ENCODE results near the gene TEDDM1. TPM values are rescaled to one million over a fixed set of nuclear protein-coding genes. Genes with fewer than 3 reads are reported as not detected.
A peak's percentile ranks its signal among the peaks of the same experiment; 100 is the strongest.
"Not testable (repeated sequence)": the region's sequence is repeated elsewhere in the genome, so short reads cannot be mapped to it uniquely, and the experiment has no call there.

The TEDDM1 gene
- total RNA-seq: not detected

- no peak within 1 kb of the TSS for H3K4me3 Mint-ChIP-seq
- no peaks in the 10 kb centered on the region for H3K36me3 Mint-ChIP-seq
- peaks cover 2% of the 10 kb centered on the region for H3K9me3 Mint-ChIP-seq
Observed at GRCh38 chr1:182400567-182400966, at the start of gene TEDDM1. Gene TEDDM1, minus strand, starts transcription at chr1:182400667. Its CDS starts 182 bp downstream, at chr1:182400485.

GRCh38 chr1:182450087-182450486, 49.6 kb upstream of the TEDDM1 start, which contains the start of gene RGSL1:
Gene RGSL1, plus strand, starts transcription at chr1:182450146. Its CDS starts 20 bp downstream, at chr1:182450166.
- Mint-ChIP-seq H3K36me3 (no peaks in the 10 kb centered on the region), H3K27me3 (peaks cover 4% of the 10 kb centered on the region), H3K4me3 (no peak within 1 kb of the TSS), H3K27ac (no peak within 1 kb of the TSS), H3K9me3 (no peaks in the 10 kb centered on the region), H3K4me1 (no peaks in the 10 kb centered on the region)
- no peak for DNase-seq

More at GRCh38 chr1:182400567-182400966, at the start of gene TEDDM1:
- Mint-ChIP-seq H3K4me1 (peaks cover 2% of the 10 kb centered on the region), H3K27me3 (peaks cover 27% of the 10 kb centered on the region), H3K27ac (no peak within 1 kb of the TSS)
- DNase-seq: no peak

- H3K27ac Mint-ChIP-seq: no peak overlapping the region
- H3K4me1 Mint-ChIP-seq: no peaks in the 10 kb centered on the region
- no peak for DNase-seq
- H3K27me3 Mint-ChIP-seq: peaks cover 3% of the 10 kb centered on the region
- no peaks in the 10 kb centered on the region for H3K9me3 Mint-ChIP-seq
- H3K36me3 Mint-ChIP-seq: no peaks in the 10 kb centered on the region
- H3K4me3 Mint-ChIP-seq: no peak overlapping the region
Observed at GRCh38 chr1:182447660-182448059, 47.2 kb upstream of the TEDDM1 start.

- not testable (repeated sequence) for DNase-seq, H3K27ac Mint-ChIP-seq, H3K4me1 Mint-ChIP-seq, H3K27me3 Mint-ChIP-seq, H3K36me3 Mint-ChIP-seq, H3K4me3 Mint-ChIP-seq, H3K9me3 Mint-ChIP-seq
Observed at GRCh38 chr1:182447124-182447523, 46.7 kb upstream of the TEDDM1 start.

GRCh38 chr1:182446033-182446669, 45.7 kb upstream of the TEDDM1 start:
- H3K27ac Mint-ChIP-seq: no peak overlapping the region
- no peaks in the 10 kb centered on the region for H3K4me1 Mint-ChIP-seq
- H3K4me3 Mint-ChIP-seq: no peak overlapping the region
- H3K27me3 Mint-ChIP-seq: peaks cover 3% of the 10 kb centered on the region
- H3K9me3 Mint-ChIP-seq: no peaks in the 10 kb centered on the region
- peak; percentile 11 for DNase-seq
- H3K36me3 Mint-ChIP-seq: no peaks in the 10 kb centered on the region

GRCh38 chr1:182444497-182444896, 44.0 kb upstream of the TEDDM1 start:
- Mint-ChIP-seq H3K4me3 (no peak overlapping the region), H3K27ac (no peak overlapping the region), H3K27me3 (peaks cover 3% of the 10 kb centered on the region), H3K4me1 (no peaks in the 10 kb centered on the region), H3K9me3 (no peaks in the 10 kb centered on the region), H3K36me3 (no peaks in the 10 kb centered on the region)
- DNase-seq: no peak

- Mint-ChIP-seq H3K4me1 (no peaks in the 10 kb centered on the region), H3K9me3 (peaks cover 3% of the 10 kb centered on the region), H3K27me3 (peaks cover 6% of the 10 kb centered on the region), H3K4me3 (no peak overlapping the region), H3K36me3 (peaks cover 2% of the 10 kb centered on the region), H3K27ac (no peak overlapping the region)
- no peak for DNase-seq
Observed at GRCh38 chr1:182442333-182442732, 41.9 kb upstream of the TEDDM1 start.

- no peaks in the 10 kb centered on the region for H3K4me1 Mint-ChIP-seq
- no peak overlapping the region for H3K4me3 Mint-ChIP-seq
- peaks cover 2% of the 10 kb centered on the region for H3K36me3 Mint-ChIP-seq
- peaks cover 3% of the 10 kb centered on the region for H3K9me3 Mint-ChIP-seq
- H3K27ac Mint-ChIP-seq: no peak overlapping the region
- no peak for DNase-seq
- H3K27me3 Mint-ChIP-seq: peaks cover 6% of the 10 kb centered on the region
Observed at GRCh38 chr1:182441719-182442118, 41.3 kb upstream of the TEDDM1 start.

GRCh38 chr1:182438326-182438725, 37.9 kb upstream of the TEDDM1 start:
- Mint-ChIP-seq H3K27me3 (peaks cover 3% of the 10 kb centered on the region), H3K4me1 (no peaks in the 10 kb centered on the region), H3K27ac (no peak overlapping the region), H3K36me3 (peaks cover 2% of the 10 kb centered on the region), H3K9me3 (peaks cover 3% of the 10 kb centered on the region), H3K4me3 (no peak overlapping the region)
- DNase-seq: no peak

- peaks cover 4% of the 10 kb centered on the region for H3K9me3 Mint-ChIP-seq
- no peak overlapping the region for H3K27ac Mint-ChIP-seq
Observed at GRCh38 chr1:182433580-182433979, 33.1 kb upstream of the TEDDM1 start.

GRCh38 chr1:182431278-182431677, 30.8 kb upstream of the TEDDM1 start:
- no peaks in the 10 kb centered on the region for H3K27me3 Mint-ChIP-seq
- DNase-seq: no peak
- peaks cover 2% of the 10 kb centered on the region for H3K9me3 Mint-ChIP-seq
- H3K27ac Mint-ChIP-seq: peak overlapping the region; percentile 9
- no peak overlapping the region for H3K4me3 Mint-ChIP-seq
- H3K36me3 Mint-ChIP-seq: no peaks in the 10 kb centered on the region
- peaks cover 12% of the 10 kb centered on the region for H3K4me1 Mint-ChIP-seq

More at GRCh38 chr1:182433580-182433979, 33.1 kb upstream of the TEDDM1 start:
- DNase-seq: no peak
- peaks cover 3% of the 10 kb centered on the region for H3K27me3 Mint-ChIP-seq
- peaks cover 7% of the 10 kb centered on the region for H3K4me1 Mint-ChIP-seq
- H3K4me3 Mint-ChIP-seq: no peak overlapping the region
- H3K36me3 Mint-ChIP-seq: peaks cover 2% of the 10 kb centered on the region

GRCh38 chr1:182430263-182431068, 30.0 kb upstream of the TEDDM1 start:
- H3K4me3 Mint-ChIP-seq: no peak overlapping the region
- DNase-seq: peak; percentile 35
- no peaks in the 10 kb centered on the region for H3K36me3 Mint-ChIP-seq
- no peaks in the 10 kb centered on the region for H3K27me3 Mint-ChIP-seq
- H3K4me1 Mint-ChIP-seq: peaks cover 12% of the 10 kb centered on the region
- peak overlapping the region; percentile 74 for H3K27ac Mint-ChIP-seq
- H3K9me3 Mint-ChIP-seq: peaks cover 2% of the 10 kb centered on the region

GRCh38 chr1:182428043-182428442, 27.6 kb upstream of the TEDDM1 start:
- DNase-seq: no peak
- Mint-ChIP-seq H3K27me3 (no peaks in the 10 kb centered on the region), H3K27ac (no peak overlapping the region), H3K9me3 (peaks cover 2% of the 10 kb centered on the region), H3K4me3 (no peak overlapping the region), H3K36me3 (no peaks in the 10 kb centered on the region), H3K4me1 (peaks cover 12% of the 10 kb centered on the region)

- peaks cover 2% of the 10 kb centered on the region for H3K9me3 Mint-ChIP-seq
- no peak for DNase-seq
- H3K4me1 Mint-ChIP-seq: peaks cover 12% of the 10 kb centered on the region
- H3K27me3 Mint-ChIP-seq: no peaks in the 10 kb centered on the region
- H3K36me3 Mint-ChIP-seq: no peaks in the 10 kb centered on the region
- H3K27ac Mint-ChIP-seq: no peak overlapping the region
- H3K4me3 Mint-ChIP-seq: no peak overlapping the region
Observed at GRCh38 chr1:182426442-182427430, 26.3 kb upstream of the TEDDM1 start.

GRCh38 chr1:182415789-182416188, 15.3 kb upstream of the TEDDM1 start:
- no peak for DNase-seq
- no peak overlapping the region for H3K4me3 Mint-ChIP-seq
- H3K27me3 Mint-ChIP-seq: peaks cover 21% of the 10 kb centered on the region
- H3K27ac Mint-ChIP-seq: no peak overlapping the region
- no peaks in the 10 kb centered on the region for H3K4me1 Mint-ChIP-seq
- no peaks in the 10 kb centered on the region for H3K36me3 Mint-ChIP-seq
- H3K9me3 Mint-ChIP-seq: no peaks in the 10 kb centered on the region

Measured in activated naive CD8-positive, alpha-beta T cell treated with anti-CD3 and anti-CD28 coated beads for 36 hours (primary cell).